ENCODE measurements around the gene MGAT3.

Gene MGAT3

DNA sequence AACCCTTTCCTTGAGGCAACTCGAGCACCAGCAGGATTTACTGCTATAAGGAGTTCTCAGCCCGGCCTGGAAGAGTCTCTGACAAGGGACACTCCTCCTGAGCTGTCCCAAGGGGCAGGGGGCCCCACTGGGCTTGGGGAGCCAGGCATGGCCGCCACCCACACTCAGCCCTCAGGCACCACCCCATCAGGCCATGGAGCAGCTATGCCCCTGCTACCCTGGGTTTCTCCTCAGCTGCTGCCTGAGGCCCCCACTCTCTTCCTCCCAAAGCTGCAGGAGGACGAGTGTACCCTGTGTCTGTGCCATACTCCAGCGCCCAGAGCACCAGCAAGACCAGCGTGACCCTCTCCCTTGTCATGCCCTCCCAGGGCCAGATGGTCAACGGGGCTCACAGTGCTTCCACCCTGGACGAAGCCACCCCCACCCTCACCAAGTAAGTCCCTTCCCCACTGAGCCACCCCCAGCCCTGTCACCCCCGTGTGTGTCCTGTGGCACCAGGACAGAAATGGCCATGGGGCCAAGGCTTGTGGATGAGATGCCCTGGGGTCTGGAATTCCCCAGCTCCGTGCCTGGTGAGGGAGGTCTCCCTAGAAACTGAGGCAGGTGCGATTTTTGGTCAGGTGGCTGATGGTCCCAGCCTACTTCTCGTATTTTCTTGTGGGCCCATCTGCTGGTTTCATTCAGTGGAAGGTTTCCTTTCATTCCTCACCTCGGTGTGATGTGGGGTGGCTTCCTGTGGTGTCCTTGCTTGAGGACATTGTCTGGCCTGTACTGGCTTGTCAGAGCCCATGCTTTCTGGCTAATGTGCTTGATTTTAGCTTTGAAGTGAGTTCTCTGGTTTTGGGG is 28.8 kb upstream of the MGAT3 start:
- no peak for DNase-seq (ENCODE audit: low read depth in 1 of 2, low spot score in 1 of 2)

DNA sequence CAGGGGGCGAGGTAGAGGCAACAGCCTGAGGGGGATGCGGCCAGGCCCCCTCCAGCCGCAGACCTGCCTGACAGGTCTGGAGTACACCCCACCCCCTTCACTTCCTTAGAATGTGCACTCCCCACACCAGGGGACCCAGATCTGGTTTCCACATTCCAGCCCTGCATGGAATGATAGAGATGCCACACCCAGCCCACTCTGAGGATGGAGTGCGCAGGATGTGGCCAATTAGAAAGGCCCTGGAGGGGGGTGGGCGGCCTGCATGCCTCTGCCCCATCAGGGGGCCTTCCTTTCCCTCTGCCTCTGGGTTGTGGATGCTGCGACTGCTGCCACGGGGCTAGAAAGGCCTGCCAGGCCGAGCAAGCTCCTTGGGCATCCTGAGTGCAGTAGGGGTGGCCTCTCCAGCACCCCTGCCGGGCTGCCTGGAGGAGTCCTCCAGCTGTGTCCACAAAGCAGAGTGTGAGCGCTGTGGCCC is 28.2 kb upstream of the MGAT3 start:
- no peak for DNase-seq (ENCODE audit: low read depth in 1 of 2, low spot score in 1 of 2)

DNA sequence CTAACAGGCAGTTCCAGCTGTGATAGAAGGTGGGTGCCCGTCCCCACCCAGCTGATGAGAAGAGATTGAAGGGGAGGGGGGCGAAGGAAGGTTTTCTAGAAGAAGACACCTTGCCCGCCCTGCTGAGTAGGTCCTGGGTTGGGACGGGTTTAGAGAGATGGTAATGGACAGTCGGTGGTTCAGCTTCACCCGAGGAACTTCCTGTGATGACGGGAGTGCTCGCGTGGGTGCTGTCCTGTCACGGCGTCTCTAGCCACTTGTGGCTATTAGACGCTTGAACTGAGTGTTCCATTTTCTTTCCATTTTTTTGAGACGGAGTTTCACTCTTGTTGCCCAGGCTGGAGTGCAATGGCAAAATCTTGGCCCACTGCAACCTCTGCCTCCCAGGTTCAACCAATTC is 27.6 kb upstream of the MGAT3 start:
- no peak for DNase-seq (ENCODE audit: low read depth in 1 of 2, low spot score in 1 of 2)

DNA sequence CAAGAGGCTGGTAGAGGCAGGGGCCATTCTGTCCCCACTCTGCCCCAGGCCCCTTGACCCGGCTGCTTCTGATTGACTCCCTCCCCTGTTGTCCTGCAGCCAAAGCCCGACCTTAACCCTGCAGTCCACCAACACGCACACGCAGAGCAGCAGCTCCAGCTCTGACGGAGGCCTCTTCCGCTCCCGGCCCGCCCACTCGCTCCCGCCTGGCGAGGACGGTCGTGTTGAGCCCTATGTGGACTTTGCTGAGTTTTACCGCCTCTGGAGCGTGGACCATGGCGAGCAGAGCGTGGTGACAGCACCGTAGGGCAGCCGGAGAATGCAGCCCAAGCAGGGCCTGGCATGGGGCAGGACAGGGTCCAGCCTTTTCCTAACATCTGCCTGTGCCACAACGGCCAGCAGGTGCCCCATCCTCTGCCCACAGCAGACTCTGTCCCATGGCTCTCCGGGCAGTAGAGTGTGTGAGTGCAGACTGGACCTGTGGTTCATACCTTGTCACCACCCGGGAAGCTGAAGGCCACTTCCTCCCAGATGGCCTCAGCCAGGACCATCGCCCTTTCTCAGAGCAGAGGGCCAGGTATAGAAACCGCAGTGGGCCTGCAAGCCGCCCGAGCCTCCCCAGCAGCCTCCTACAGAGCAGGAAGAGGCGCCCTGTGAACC is 26.8 kb upstream of the MGAT3 start:
- no peak for DNase-seq (ENCODE audit: low read depth in 1 of 2, low spot score in 1 of 2)

DNA sequence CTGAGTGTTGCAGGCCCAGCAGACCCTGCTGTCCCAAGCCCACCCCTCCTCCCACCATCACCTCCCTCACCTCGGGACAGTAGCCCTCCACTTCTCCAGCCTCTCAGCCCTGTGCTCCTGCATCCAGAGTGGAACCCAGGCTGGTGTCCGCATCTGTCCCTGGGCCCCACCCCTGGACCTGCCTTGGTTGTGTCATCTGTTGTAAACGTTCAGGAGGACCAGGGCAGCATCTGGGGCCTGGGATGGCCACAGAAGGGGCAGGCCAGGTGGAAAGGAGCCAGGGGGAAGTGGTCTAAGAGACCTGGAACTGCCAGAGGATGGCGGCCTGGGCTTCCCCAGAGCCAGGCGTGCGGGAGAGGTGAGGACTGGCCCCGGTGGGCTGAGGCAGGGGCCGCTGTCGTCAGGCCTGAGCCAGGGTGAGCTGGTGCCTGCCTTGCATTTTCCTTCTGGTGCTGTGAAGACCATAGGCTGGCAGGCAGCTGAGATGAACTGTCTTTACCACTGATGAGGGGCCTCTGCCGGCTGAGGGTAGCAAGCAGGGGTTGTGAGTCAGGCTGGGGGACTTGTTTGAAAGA is 26.1 kb upstream of the MGAT3 start:
- DNase-seq (ENCODE audit: low read depth in 1 of 2, low spot score in 1 of 2) = no peak

DNA sequence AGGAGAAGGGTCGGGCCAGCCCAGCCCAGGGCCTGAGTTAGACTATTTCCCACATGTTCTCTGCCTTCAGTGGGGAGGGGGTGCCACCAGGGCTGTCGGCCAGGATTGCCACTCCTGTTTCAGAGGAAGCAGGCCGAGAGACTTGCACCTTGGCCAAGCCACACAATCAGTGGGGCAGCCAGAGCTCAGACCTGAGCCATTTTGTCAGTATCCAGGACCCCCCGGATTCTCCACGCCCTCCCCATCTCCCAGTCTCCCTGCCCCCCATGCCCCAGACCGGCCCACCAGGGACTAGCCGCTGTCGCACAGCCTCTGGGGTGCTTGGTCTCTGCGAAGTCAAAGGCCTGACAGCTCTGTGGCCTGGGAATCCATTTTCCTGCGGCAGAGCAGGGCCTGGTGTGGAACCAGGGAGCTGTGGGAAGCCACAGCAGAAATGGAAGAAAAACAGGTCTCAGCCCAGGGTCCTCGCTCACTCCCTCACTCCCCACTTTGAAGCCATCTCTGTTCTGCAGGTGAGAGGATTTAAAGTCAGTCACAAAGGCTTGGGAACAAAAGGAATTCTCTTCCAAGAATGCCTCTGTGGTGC is 25.5 kb upstream of the MGAT3 start:
- DNase-seq (ENCODE audit: low read depth in 1 of 2, low spot score in 1 of 2) = no peak

DNA sequence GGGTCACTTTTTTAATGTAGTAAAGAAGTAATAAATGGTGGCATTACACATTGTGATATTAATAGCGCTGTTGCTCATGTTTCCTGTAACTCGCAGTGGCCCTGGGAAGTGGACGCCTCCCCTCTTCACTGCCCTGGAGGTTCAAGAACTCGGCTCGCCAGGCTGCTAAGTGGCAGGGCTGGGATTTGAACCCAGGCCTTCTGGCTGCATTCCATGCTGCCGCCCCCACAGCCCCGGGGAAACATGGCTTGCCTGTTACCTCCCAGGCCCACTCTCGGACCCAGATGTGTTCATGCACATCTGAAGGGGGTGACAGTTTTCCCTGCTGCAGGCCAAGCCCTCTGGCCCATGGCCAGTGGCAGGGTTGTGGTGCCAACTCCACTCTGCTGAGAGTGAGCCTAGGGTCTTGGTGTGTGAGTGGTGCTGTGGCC is 25.0 kb upstream of the MGAT3 start:
- DNase-seq (ENCODE audit: low read depth in 1 of 2, low spot score in 1 of 2) = no peak

DNA sequence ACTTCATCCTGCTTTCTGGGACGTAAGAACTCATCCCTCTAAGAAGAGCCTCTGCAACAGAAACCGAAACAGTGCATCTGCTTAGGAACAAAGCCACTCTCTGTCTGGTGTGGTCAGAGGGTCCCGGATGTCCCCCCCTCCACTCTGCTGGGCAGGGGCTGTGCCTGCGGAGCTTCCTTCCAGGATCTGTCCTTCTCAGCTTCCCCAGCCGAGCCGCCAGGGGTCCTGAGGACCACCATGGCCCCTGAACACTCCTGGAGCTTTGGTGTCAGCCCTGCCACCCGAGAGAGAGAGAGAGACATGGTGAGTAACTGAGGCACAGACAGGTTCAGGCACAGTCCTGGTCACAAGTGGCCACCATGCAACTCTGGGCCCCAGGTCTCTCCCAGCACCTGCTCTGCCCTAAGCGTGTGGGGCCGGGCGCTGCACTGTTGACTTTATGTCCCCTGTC is 24.4 kb upstream of the MGAT3 start:
- no peak for DNase-seq (ENCODE audit: low read depth in 1 of 2, low spot score in 1 of 2)

DNA sequence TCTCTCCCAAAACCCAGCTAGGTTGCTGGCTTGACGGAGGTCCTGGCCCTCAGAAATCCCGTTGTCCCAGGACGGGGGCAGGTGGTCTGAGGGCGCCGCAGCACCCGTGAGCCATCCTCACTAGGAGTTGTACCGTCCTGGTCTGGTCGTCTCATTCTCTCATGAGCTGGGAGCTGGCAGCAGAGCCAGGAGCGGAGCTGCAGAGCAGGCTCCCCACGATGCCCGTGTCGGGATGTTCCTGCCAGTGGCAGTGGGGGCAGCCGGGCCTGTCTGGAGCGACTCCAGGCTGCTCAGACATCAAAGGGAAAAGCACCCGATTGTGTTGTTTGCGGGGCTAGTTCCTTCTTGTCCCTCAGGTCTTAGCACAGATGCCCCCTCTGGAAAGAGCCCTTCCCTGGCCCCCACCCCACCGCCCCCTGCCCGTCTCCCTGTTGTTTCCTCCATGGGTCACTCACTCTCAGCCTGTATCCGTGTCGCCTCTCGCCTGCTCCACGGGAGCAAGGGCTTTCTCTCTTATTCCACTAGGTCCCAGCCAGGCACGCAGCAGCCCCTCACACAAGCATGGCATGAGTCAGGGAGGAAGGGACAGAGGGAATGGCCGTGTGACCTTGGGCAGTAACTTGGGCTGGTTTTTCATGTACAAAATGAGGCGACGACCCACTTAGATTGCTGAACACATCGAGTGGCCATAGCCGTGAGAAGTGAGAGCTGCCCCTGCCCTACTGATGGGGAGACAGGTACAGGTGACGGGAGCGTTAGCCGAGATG is 23.2 kb upstream of the MGAT3 start:
- DNase-seq (ENCODE audit: low read depth in 1 of 2, low spot score in 1 of 2) = no peak

DNA sequence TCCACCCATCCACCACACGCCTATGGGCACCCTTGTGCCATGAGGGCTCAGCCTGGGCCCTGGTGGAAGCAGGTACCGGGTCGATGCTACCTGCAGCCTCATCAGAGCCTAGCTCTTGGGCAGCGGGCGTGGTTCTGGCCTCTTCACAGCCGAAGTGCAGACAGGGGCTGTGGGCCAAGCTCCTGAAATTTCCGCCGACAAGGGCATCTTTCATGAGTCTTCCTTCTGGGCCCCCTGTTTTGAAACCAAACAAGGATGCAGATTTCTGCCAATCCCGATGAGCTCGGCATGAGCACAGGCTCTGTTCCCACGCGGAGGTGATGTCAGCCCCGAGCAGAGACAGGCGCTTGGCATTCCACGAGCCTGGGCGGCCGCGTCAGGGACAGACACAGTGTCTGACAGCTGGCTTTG is 22.6 kb upstream of the MGAT3 start:
- no peak for DNase-seq (ENCODE audit: low read depth in 1 of 2, low spot score in 1 of 2)

DNA sequence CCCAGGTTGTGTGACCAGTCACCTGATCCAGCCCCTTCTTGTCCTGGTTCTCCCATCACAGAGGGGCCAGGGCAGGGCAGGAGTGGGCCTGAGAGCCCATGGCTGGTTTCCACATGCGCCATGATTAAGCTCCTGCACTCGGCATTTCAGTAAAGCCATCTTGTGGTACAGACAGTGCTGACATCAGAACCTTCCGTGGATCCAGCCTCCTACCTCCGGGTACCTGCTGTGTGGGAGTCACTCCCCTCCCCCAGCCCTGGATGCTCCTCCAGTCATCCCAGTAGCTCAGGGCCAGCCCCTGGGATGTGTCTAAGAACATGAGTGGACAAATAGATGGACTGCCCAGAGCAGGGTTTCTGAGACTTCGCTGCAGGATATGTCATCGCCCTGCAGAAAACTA is 22.1 kb upstream of the MGAT3 start:
- no peak for DNase-seq (ENCODE audit: low read depth in 1 of 2, low spot score in 1 of 2)

DNA sequence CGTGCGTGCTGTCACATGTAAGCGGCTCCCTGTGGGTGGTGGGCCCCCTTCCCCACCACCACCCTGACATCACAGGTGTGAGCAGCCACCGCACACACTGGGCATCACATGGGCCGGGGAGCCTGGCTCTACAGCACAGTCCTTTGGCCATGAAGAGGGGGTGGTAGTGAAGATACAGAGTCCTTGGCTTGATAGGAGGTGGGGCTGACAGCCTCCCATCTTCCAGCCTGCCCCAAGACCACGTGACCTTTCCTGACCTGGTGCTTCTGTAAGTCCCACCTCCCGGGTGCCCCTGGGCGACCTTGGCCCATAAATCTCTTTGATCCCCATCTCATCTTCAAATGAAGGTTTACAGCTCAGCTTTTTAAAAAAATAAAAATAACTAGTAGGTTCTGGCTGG is 21.2 kb upstream of the MGAT3 start:
- DNase-seq (ENCODE audit: low read depth in 1 of 2, low spot score in 1 of 2) = no peak

DNA sequence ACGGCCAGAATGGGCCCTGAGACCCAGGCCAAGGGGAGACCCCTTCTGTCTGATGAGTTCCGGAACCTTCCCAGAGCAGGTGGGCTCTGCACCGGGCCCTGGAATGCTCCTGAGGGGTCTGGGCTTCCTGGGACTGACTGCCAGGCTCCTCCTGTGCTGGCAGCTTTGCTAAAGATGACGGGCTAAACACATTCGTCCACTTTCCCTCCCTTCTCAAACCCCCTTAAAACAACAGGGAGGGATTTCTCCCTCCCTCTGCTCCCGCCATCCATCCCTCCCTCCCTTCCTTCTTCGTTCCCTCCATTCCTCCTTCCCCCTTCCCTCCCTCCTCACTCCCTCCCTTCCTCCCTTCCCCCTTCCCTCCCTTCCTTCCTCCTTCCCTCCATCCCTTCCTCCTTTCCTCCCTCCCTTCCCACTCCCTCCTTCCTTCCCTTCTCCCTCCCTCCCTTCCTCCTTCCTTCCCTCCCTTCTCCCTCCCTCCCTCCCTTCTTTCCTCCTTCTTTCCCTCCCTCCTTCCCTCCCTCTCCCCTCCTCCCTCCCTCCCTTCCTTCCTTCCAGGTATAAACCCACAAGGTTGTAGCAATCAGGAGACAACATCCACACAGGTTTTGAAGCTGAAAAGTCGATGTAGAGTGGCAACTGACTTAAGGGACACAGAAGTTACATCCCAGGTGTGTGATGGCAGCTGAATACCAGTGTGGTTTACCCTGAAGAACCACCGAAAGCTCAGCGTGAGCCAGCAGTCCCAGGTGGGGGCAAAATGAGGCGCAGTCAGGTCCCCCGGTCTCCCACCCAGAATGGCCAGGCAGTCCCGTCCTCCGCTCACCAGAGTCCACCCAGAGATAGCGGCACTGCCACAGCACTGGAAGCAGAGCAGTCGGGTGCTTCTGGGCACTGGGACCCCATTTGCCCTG is 18.8 kb upstream of the MGAT3 start:
- DNase-seq (ENCODE audit: low read depth in 1 of 2, low spot score in 1 of 2) = no peak

DNA sequence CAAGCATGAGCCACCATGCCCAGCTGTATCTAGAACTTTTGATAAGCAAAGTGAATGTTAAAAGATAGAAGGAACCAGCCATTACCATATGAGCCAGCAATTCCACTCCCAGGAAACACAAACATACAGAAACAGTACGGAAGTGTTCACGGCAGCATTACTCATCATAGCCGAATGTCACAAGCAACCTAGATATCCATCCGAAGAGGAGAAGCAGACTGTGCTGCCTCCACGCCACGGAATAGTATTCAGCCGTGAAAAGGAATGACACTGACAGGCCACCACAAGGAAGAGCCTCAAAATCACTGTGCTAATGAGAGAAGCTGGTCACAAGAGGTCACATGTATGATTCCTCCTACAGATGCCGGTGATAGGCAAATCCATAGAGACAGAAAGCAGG is 17.6 kb upstream of the MGAT3 start:
- no peak for DNase-seq (ENCODE audit: low read depth in 1 of 2, low spot score in 1 of 2)

DNA sequence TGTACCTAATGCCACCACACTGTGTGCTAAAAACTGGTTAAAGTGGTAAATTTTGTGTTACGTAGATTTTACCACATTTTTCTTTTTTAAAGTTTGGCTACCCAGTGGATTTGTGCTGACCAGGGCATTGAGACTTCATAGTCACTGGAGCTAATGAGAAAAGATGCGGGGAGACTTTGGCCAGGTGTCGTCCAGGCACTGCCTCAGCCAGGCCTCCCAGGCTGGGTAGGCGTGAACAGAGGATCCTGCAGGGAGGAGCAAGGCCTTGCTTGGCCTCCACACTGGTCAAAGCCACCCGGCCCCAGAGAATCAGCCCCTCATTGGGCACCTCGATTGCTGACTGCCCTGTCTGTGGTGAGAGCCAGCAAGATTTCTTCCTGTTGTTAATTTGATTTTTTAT is 13.4 kb upstream of the MGAT3 start:
- DNase-seq (ENCODE audit: low read depth in 1 of 2, low spot score in 1 of 2) = no peak

DNA sequence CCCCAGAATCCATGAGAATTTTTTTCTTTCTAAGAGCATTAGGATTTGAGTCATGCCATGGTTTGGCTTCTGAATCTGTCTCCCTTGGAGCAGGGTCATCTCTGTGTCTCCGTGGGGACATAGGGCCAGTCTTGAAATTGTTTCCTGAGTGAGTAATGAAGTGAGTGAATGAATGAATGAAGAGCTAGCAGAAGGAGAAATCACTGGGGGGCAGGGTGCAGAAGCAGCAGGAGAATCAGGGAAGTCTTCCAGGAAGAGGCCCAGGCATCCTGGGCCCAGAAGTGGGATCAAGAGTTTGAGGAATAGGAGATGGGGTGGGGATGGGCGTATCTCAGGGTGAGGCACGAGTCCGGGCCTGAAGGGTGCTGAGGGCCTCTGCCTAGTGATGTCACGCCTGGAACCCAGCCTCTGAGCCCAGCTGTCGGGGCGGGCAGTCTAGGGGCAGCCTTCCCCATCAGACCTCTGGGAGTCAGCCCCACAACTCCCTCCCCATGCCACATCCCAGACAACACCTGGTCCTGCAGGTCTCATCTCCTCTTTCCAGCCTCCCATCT is 12.5 kb upstream of the MGAT3 start:
- no peak for DNase-seq (ENCODE audit: low read depth in 1 of 2, low spot score in 1 of 2)

DNA sequence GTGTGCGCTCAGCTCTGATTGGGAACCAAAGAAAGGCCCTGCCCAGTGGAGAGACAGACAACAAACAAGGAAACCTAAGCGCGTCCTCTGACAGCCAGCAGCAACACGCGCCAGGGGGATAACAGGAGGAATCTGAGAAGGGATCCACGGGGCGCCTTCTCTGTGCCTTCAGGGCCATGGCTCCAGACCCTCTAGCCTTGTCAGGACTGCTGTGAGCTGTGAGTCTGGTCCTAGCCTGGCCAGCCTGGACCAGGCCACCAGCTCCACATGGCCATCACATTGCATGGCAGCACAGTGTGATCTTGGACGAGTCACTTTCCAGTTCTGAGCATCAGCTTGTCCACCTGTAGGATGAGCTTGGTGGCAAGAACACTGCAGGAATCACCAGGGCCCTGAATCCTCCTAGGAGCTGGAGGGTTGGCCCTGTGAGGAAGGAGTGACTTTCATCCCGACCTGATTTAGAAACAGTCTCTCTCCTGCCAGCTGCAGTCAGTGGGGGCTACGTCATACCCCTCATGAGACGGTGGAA is 11.8 kb upstream of the MGAT3 start:
- DNase-seq (ENCODE audit: low read depth in 1 of 2, low spot score in 1 of 2) = no peak

DNA sequence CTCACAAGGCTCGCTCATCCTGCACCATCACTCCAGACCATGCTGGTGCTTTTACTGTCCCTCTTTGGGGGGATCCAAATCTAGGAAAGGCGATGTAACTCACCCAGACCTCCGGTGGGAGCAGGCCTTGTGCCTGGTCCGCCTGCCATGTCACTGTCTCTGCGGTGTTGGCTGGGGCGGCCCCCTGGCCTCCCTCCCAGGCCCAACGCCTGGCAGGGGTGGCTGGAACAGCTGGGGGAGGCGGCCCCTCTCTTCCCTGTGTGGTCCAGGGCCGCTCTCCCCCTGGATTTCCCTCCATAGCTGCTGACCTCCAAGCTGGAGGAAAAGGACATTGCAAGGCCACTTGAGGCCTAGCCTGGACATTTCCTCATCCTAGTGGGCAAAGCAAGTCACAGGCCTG is 11.1 kb upstream of the MGAT3 start:
- DNase-seq (ENCODE audit: low read depth in 1 of 2, low spot score in 1 of 2) = no peak

DNA sequence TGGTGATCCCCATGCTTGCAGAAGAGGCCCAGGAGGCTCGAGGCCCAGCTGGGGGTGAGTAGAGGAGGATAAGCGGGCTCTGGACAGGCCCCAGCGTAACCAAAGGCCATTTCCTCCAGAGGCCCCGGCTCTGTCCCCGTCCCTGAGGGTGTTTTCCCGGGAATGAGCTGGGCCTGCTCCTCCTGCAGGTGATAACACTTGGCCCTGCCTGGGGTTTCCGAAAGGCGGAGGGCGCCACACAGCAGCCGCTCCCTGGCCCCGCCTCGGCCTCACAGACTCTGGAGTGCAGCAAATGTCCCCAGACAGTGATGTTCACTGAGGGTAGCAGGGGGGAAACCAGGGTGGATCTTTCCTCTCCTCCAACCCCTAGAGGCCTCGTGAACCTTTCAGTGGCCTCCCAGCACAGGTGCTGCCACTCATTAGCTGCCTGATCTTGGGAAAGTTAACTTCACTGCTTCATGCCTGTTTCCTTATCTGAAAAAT is 10.5 kb upstream of the MGAT3 start:
- DNase-seq (ENCODE audit: low read depth in 1 of 2, low spot score in 1 of 2) = no peak
